Stimulated activated naive CD4-positive, alpha-beta T cell treated with Interleukin-2 at 50 U/mL for 16 hours (primary cell): Measurements from ENCODE around the gene FKBP1C.

Experiments
- DNase-seq: peaks from one replicate; lab custom pipeline; 2025; lab: John Stamatoyannopoulos, UW

The FKBP1C gene

DNA sequence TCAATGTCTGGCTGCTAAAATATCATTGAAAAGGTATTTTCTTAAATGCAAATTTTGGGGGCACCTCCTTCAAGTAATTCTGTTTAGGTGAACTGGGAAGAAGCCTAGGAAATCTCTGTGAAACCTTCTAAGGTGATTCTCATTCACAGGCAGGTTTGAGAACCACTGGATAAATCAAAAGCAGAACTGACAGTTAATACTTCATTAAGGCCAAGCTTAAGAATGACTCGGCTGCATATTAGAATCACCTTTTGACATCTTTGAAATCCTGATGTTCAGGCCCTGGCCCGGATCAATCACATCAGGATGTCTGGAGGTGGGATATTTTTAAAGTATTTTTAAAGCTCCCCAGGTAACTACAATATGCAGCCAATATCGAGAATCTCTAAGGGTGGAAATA, 50.6 kb downstream of the FKBP1C start:
- no peak for DNase-seq
